ENCODE measurements around the gene ZNF385D. TPM values are rescaled to one million over a fixed set of nuclear protein-coding genes. Genes with fewer than 3 reads are reported as not detected.

Gene ZNF385D
- total RNA-seq, 1 donor from 2014 or later, result not detected

- TF ChIP-seq, protein P1, sequence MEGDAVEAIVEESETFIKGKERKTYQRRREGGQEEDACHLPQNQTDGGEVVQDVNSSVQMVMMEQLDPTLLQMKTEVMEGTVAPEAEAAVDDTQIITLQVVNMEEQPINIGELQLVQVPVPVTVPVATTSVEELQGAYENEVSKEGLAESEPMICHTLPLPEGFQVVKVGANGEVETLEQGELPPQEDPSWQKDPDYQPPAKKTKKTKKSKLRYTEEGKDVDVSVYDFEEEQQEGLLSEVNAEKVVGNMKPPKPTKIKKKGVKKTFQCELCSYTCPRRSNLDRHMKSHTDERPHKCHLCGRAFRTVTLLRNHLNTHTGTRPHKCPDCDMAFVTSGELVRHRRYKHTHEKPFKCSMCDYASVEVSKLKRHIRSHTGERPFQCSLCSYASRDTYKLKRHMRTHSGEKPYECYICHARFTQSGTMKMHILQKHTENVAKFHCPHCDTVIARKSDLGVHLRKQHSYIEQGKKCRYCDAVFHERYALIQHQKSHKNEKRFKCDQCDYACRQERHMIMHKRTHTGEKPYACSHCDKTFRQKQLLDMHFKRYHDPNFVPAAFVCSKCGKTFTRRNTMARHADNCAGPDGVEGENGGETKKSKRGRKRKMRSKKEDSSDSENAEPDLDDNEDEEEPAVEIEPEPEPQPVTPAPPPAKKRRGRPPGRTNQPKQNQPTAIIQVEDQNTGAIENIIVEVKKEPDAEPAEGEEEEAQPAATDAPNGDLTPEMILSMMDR (IDR thresholded peaks at IDR 0.05; ENCODE audit: insufficient read depth, low read length, poor library complexity, severe bottlenecking), result no peak
- DNase-seq (ENCODE audit: low read depth), result no peak
- no peaks in the 10 kb centered on the region for H3K27me3 ChIP-seq (ENCODE audit: control insufficient read depth, insufficient read depth, low read length)
- H3K36me3 ChIP-seq (ENCODE audit: control insufficient read depth, insufficient read depth, low read length), result no peaks in the 10 kb centered on the region
- H3K4me3 ChIP-seq (ENCODE audit: low read depth, low read length), result no peak overlapping the region
Observed at GRCh38 chr3:21433751-21434150, 317.3 kb downstream of the ZNF385D start.

- Histone ChIP-seq H3K27me3 (ENCODE audit: control insufficient read depth, insufficient read depth, low read length) (no peaks in the 10 kb centered on the region), H3K4me3 (ENCODE audit: low read depth, low read length) (no peak overlapping the region), H3K36me3 (ENCODE audit: control insufficient read depth, insufficient read depth, low read length) (no peaks in the 10 kb centered on the region)
- DNase-seq (ENCODE audit: low read depth), result no peak
- TF ChIP-seq, protein P1 (IDR thresholded peaks at IDR 0.05; ENCODE audit: insufficient read depth, low read length, poor library complexity, severe bottlenecking), result no peak
Observed at GRCh38 chr3:21426920-21427319, 324.1 kb downstream of the ZNF385D start.

- DNase-seq (ENCODE audit: low read depth), result no peak
- no peak overlapping the region for H3K4me3 ChIP-seq (ENCODE audit: low read depth, low read length)
- H3K27me3 ChIP-seq (ENCODE audit: control insufficient read depth, insufficient read depth, low read length), result no peaks in the 10 kb centered on the region
- H3K36me3 ChIP-seq (ENCODE audit: control insufficient read depth, insufficient read depth, low read length), result no peaks in the 10 kb centered on the region
- TF ChIP-seq, protein P1 (IDR thresholded peaks at IDR 0.05; ENCODE audit: insufficient read depth, low read length, poor library complexity, severe bottlenecking), result no peak
Observed at GRCh38 chr3:21425715-21426114, 325.3 kb downstream of the ZNF385D start.

- H3K36me3 ChIP-seq (ENCODE audit: control insufficient read depth, insufficient read depth, low read length), result peaks cover 1% of the 10 kb centered on the region
- no peak overlapping the region for H3K4me3 ChIP-seq (ENCODE audit: low read depth, low read length)
- TF ChIP-seq, protein P1 (IDR thresholded peaks at IDR 0.05; ENCODE audit: insufficient read depth, low read length, poor library complexity, severe bottlenecking), result no peak
- no peaks in the 10 kb centered on the region for H3K27me3 ChIP-seq (ENCODE audit: control insufficient read depth, insufficient read depth, low read length)
- no peak for DNase-seq (ENCODE audit: low read depth)
Observed at GRCh38 chr3:21421096-21421495, 329.9 kb downstream of the ZNF385D start.

DNA sequence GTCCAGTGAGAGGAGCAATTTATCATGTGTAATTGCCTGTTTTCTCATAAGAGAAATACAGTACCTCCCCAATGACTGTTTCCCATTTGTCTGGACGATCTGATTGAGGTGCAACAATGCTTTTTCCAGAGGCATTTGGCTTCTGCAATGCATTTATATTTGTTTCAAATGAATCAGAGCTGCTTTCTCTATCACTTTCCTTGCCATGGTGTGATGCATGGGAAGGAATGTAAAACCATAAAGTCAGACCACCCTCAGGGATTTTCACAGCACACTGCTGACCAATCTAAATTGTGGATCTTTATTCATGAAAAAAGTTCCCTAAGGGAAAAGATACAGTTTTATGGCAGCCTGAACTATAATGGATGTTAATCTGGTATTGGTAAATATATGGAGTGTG is 333.0 kb downstream of the ZNF385D start:
- H3K4me3 ChIP-seq (ENCODE audit: low read depth, low read length), result no peak overlapping the region
- peaks cover 1% of the 10 kb centered on the region for H3K36me3 ChIP-seq (ENCODE audit: control insufficient read depth, insufficient read depth, low read length)
- no peaks in the 10 kb centered on the region for H3K27me3 ChIP-seq (ENCODE audit: control insufficient read depth, insufficient read depth, low read length)
- DNase-seq (ENCODE audit: low read depth), result no peak
- TF ChIP-seq, protein P1 (IDR thresholded peaks at IDR 0.05; ENCODE audit: insufficient read depth, low read length, poor library complexity, severe bottlenecking), result no peak

- no peak for DNase-seq (ENCODE audit: low read depth)
Observed at GRCh38 chr3:21414506-21414905, 336.5 kb downstream of the ZNF385D start.

More at GRCh38 chr3:21414506-21414905, 336.5 kb downstream of the ZNF385D start:
- Histone ChIP-seq H3K4me3 (ENCODE audit: low read depth, low read length) (no peak overlapping the region), H3K36me3 (ENCODE audit: control insufficient read depth, insufficient read depth, low read length) (peaks cover 1% of the 10 kb centered on the region), H3K27me3 (ENCODE audit: control insufficient read depth, insufficient read depth, low read length) (no peaks in the 10 kb centered on the region)
- TF ChIP-seq, protein P1 (IDR thresholded peaks at IDR 0.05; ENCODE audit: insufficient read depth, low read length, poor library complexity, severe bottlenecking), result no peak

Measured in kidney epithelial cell (primary cell).